Keratinocyte (primary cell): Measurements from ENCODE around the gene ATF6B. TPM values are rescaled to one million over a fixed set of nuclear protein-coding genes. Genes with fewer than 3 reads are reported as not detected.

Source experiments
- DNase-seq: peaks from one replicate; pipeline ENCODE4 v3.0.0-alpha.2; 2011; ENCODE audit warnings: low read depth, missing footprints, low spot score
- FAIRE-seq: peaks from 2 replicates; lab custom pipeline; 2011; peaks lifted over from hg19 to GRCh38; lab: Jason Lieb, UNC
- H2AFZ ChIP-seq: 2 replicates; pipeline ENCODE4 v1.6.0; 2012; ENCODE audit warnings: low read length, control low read depth, inconsistent platforms; ENCODE audit not compliant: control insufficient read depth
- H3K27ac ChIP-seq: 2 replicates; pipeline ENCODE4 v1.5.1; 2011; ENCODE audit warnings: low read length; ENCODE audit not compliant: control insufficient read depth, insufficient read depth
- H3K27me3 ChIP-seq: 3 replicates; pipeline ENCODE4 v1.6.0; 2011; ENCODE audit warnings: low read length; ENCODE audit not compliant: control insufficient read depth, insufficient read depth; ENCODE audit errors: extremely low read depth
- H3K36me3 ChIP-seq, 2 experiments: 2 replicates in 1 of 2; 3 replicates in 1 of 2; pipeline ENCODE4 v1.5.1; 2011; ENCODE audit warnings: low read length in 2 of 2, mild to moderate bottlenecking in 1 of 2; ENCODE audit not compliant: control insufficient read depth in 2 of 2, insufficient read depth in 2 of 2; ENCODE audit errors: extremely low read depth in 1 of 2
- H3K4me1 ChIP-seq: 3 replicates; pipeline ENCODE4 v1.5.1; 2011; ENCODE audit warnings: low read length; ENCODE audit not compliant: control insufficient read depth, insufficient read depth; ENCODE audit errors: extremely low read depth
- H3K4me2 ChIP-seq: 3 replicates; pipeline ENCODE4 v1.6.0; 2011; ENCODE audit warnings: low read depth, low read length; ENCODE audit not compliant: control insufficient read depth, insufficient read depth; ENCODE audit errors: extremely low read depth
- H3K4me3 ChIP-seq, 3 experiments: fragments of 200-600 bp in 1 of 3; sonication (generic) in 1 of 3; 2 replicates in 2 of 3; 3 replicates in 1 of 3; pipeline ENCODE4 v1.5.1; 2011 to 2016; ENCODE audit warnings: low read length in 3 of 3, mild to moderate bottlenecking in 3 of 3, control low read depth in 2 of 3, inconsistent platforms in 1 of 3, low read depth in 1 of 3, mixed read lengths in 1 of 3, mixed run types in 1 of 3, moderate library complexity in 1 of 3; ENCODE audit not compliant: control insufficient read depth in 2 of 3, insufficient read depth in 2 of 3; ENCODE audit errors: extremely low read depth in 1 of 3
- H3K79me2 ChIP-seq: 2 replicates; pipeline ENCODE4 v1.6.0; 2012; ENCODE audit warnings: low read length; ENCODE audit not compliant: control insufficient read depth, insufficient read depth
- H3K9ac ChIP-seq: 3 replicates; pipeline ENCODE4 v1.6.0; 2011; ENCODE audit warnings: low read length; ENCODE audit not compliant: control insufficient read depth, insufficient read depth; ENCODE audit errors: extremely low read depth
- H3K9me1 ChIP-seq: 3 replicates; pipeline ENCODE4 v1.6.0; 2011; ENCODE audit warnings: low read length; ENCODE audit not compliant: control insufficient read depth, insufficient read depth; ENCODE audit errors: extremely low read depth
- H3K9me3 ChIP-seq: 2 replicates; pipeline ENCODE4 v1.5.1; 2012; ENCODE audit warnings: low read depth, low read length; ENCODE audit not compliant: control insufficient read depth
- H4K20me1 ChIP-seq: 3 replicates; pipeline ENCODE4 v1.6.0; 2011; ENCODE audit warnings: low read length; ENCODE audit not compliant: control insufficient read depth, insufficient read depth; ENCODE audit errors: extremely low read depth
- EZH2 ChIP-seq: IDR thresholded peaks from one replicate; pipeline ENCODE4 v1.6.1; 2012; ENCODE audit warnings: inconsistent platforms, mild to moderate bottlenecking, low read length, moderate library complexity
- dilution Hi-C: fragments of 300-500 bp; cut with MboI; formaldehyde crosslinking; loops from one replicate; pipeline ENCODE4 v1.7.0; 2020; ENCODE audit warnings: low sequenced_read_pairs; ENCODE audit not compliant: extremely low pct_ligation_motif_present
- polyA plus RNA-seq, 5 experiments: library from polyadenylated mRNA; depleted of rRNA in 3 of 5; stranded (reverse) in 3 of 5; stranded (forward) in 1 of 5; unstranded in 1 of 5; fragments of >200 nt; gene quantifications; 1 replicate in 1 of 5; 2 replicates in 3 of 5; 3 replicates in 1 of 5; pipeline versions ENCODE4 v1.2.1 to v1.2.3, GENCODE V29; 2011 to 2012; ENCODE audit warnings: missing spikeins in 2 of 5, low read depth in 1 of 5, low replicate concordance in 1 of 5
- TF ChIP-seq, protein P1 (sequence below), 3 experiments: IDR thresholded peaks in 1 of 3; conservative IDR thresholded peaks in 1 of 3; optimal IDR thresholded peaks in 1 of 3; 2 replicates in 2 of 3; 3 replicates in 1 of 3; pipeline versions ENCODE3 to v1.5.1; 2011; ENCODE audit warnings: low read length in 3 of 3, mild to moderate bottlenecking in 3 of 3, moderate library complexity in 2 of 3, control low read depth in 1 of 3, inconsistent platforms in 1 of 3; ENCODE audit not compliant: insufficient read depth in 2 of 3; ENCODE audit errors: extremely low read depth in 1 of 3

The ATF6B gene
- polyA plus RNA-seq, 1 donor (not counting 4 experiments of a cell fraction or from before 2014, with no cell fraction given), result 30.4 TPM

- H4K20me1 ChIP-seq, result no peaks in the 10 kb centered on the region
- H3K4me1 ChIP-seq, result peaks cover 12% of the 10 kb centered on the region
- H3K36me3 ChIP-seq, result no peaks in the 10 kb centered on the region
- DNase-seq, result no peak
- peak overlapping the region; percentile 75 for H2AFZ ChIP-seq
- TF ChIP-seq, protein P1, sequence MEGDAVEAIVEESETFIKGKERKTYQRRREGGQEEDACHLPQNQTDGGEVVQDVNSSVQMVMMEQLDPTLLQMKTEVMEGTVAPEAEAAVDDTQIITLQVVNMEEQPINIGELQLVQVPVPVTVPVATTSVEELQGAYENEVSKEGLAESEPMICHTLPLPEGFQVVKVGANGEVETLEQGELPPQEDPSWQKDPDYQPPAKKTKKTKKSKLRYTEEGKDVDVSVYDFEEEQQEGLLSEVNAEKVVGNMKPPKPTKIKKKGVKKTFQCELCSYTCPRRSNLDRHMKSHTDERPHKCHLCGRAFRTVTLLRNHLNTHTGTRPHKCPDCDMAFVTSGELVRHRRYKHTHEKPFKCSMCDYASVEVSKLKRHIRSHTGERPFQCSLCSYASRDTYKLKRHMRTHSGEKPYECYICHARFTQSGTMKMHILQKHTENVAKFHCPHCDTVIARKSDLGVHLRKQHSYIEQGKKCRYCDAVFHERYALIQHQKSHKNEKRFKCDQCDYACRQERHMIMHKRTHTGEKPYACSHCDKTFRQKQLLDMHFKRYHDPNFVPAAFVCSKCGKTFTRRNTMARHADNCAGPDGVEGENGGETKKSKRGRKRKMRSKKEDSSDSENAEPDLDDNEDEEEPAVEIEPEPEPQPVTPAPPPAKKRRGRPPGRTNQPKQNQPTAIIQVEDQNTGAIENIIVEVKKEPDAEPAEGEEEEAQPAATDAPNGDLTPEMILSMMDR (optimal IDR thresholded peaks at IDR 0.05 in 1 of 3, IDR thresholded peaks at IDR 0.05 in 1 of 3, conservative IDR thresholded peaks at IDR 0.05 in 1 of 3; ENCODE audit: extremely low read depth in 1 of 3, insufficient read depth in 2 of 3, low read length in 3 of 3), result no peak
- TF ChIP-seq EZH2, result no peak
- H3K9ac ChIP-seq, result peak overlapping the region; percentile 71
- no peaks in the 10 kb centered on the region for H3K79me2 ChIP-seq
- FAIRE-seq, result no peak
- dilution Hi-C loops, result no loop called here
- peak overlapping the region; percentile 46 to 82 (median 66) for H3K4me3 ChIP-seq
- H3K27me3 ChIP-seq, result peaks cover 4% of the 10 kb centered on the region
- H3K9me3 ChIP-seq, result no peaks in the 10 kb centered on the region
- H3K27ac ChIP-seq, result no peak overlapping the region
- no peaks in the 10 kb centered on the region for H3K9me1 ChIP-seq
- H3K4me2 ChIP-seq, result peak overlapping the region; percentile 94
Observed at GRCh38 chr6:32149092-32149755, 21.2 kb upstream of the ATF6B start.

GRCh38 chr6:32148289-32149091 lies 20.4 kb upstream of the ATF6B start:
- Histone ChIP-seq H3K4me2 (peak overlapping the region; percentile 94), H3K4me1 (peaks cover 12% of the 10 kb centered on the region), H3K9ac (peak overlapping the region; percentile 71), H3K27ac (peak overlapping the region; percentile 54), H3K79me2 (no peaks in the 10 kb centered on the region), H3K4me3 (peak overlapping the region; percentile 46 to 82 (median 66)), H3K9me3 (no peaks in the 10 kb centered on the region), H3K27me3 (peaks cover 4% of the 10 kb centered on the region), H3K36me3 (no peaks in the 10 kb centered on the region), H3K9me1 (no peaks in the 10 kb centered on the region), H2AFZ (peak overlapping the region; percentile 81), H4K20me1 (no peaks in the 10 kb centered on the region)
- dilution Hi-C loops, result no loop called here
- FAIRE-seq (no peak), DNase-seq (no peak)
- TF ChIP-seq, protein P1 (optimal IDR thresholded peaks at IDR 0.05 in 1 of 3, IDR thresholded peaks at IDR 0.05 in 1 of 3, conservative IDR thresholded peaks at IDR 0.05 in 1 of 3; ENCODE audit: extremely low read depth in 1 of 3, insufficient read depth in 2 of 3, low read length in 3 of 3), result peak; percentile 45 to 58 (median 47)
- TF ChIP-seq EZH2, result no peak
